ENCODE measurements around the gene IRX2.

GRCh38 chr5:2752821-2753439 is 1.5 kb upstream of the IRX2 start:
- no peak for TF ChIP-seq MYC (IDR thresholded peaks at IDR 0.05; ENCODE audit: low read depth, low read length)
- no peak for TF ChIP-seq CTCF (IDR thresholded peaks at IDR 0.05; ENCODE audit: extremely low read depth in 1 of 2, insufficient read depth in 1 of 2, low read depth in 1 of 2, low read length in 2 of 2)
- no peak for TF ChIP-seq POLR2A (IDR thresholded peaks at IDR 0.05; ENCODE audit: low read depth, low read length)
- TF ChIP-seq POLR2AphosphoS5 (IDR thresholded peaks at IDR 0.05; ENCODE audit: insufficient read depth, low read depth, low read length) = no peak
- TF ChIP-seq EZH2 (IDR thresholded peaks at IDR 0.05; ENCODE audit: borderline replicate concordance, low read depth, low read length, severe bottlenecking) = peak; percentile 59
